ENCODE data around the gene GRPEL1. TPM values are rescaled to one million over a fixed set of nuclear protein-coding genes. Genes with fewer than 3 reads are reported as not detected.
A peak's percentile ranks its signal among the peaks of the same experiment; 100 is the strongest.

Gene GRPEL1
- total and polyA plus RNA-seq, 9 of the 15 experiments (the other 6 are each of a cell fraction or from before 2014, with no cell fraction given), result 43.4 to 192 (median 86.6) TPM

DNA sequence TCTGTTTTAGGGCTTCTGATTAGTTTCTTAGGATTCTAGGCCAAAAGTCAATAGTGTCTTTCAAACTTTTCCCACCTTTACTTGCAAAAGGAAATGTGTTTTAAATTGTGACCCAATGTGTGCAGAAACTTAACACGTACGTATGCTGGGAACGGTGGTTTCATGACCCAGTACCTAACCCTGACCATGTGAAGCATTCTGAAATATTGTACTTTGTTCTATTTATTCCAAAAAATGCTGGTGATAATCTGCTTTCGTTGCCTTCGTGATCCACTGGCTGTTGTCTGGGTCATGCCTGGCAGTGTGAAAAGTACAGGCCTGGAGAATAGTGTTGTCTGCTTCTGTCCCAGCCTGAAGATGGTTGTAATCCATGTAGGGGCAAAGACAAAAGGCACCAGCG, 51.4 kb downstream of the GRPEL1 start:
- no peak for FAIRE-seq
- no peak overlapping the region for H2AFZ ChIP-seq (ENCODE audit: low read depth, low read length)
- no peaks in the 10 kb centered on the region for H3K27me3 ChIP-seq (ENCODE audit: control insufficient read depth in 2 of 2, insufficient read depth in 2 of 2, low read length in 2 of 2)
- H3K79me2 ChIP-seq (ENCODE audit: control insufficient read depth, insufficient read depth, low read length), result 0 out of 3 replicates have a peak, but pooled peaks cover 3% of the 10 kb centered on the region
- ChIA-PET CTCF (ENCODE audit: low intra/inter-chr PET ratio) (no interaction called here), POLR2A (interaction anchor here (1.2 kb wide), 1 partner anchor 15 kb away, joined by 4 read pairs; no protein-coding TSS in a partner anchor)
- intact Hi-C loops (cut with micrococcal nuclease), result no loop called here
- peaks cover 92% of the 10 kb centered on the region for H3K36me3 ChIP-seq (ENCODE audit: control insufficient read depth, insufficient read depth, low read length)
- 78% methylated on average over 6 of the region's 6 CpGs for WGBS (ENCODE audit: insufficient coverage, low coverage, missing lambda C conversion rate)
- H3K4me1 ChIP-seq (replicated peaks in 1 of 2; ENCODE audit: control insufficient read depth in 2 of 2, insufficient read depth in 2 of 2, low read length in 2 of 2), result peaks cover 13 to 25% of the 10 kb centered on the region in 2 experiments; a peak in 4 of 5 replicates
- H3K4me2 ChIP-seq (ENCODE audit: insufficient read depth, low read length), result no peak overlapping the region
- no peak for DNase-seq (ENCODE audit: extremely low read depth in 1 of 4, low spot score in 3 of 4)
- H3K4me3 ChIP-seq, result no peak overlapping the region
- H3K9me1 ChIP-seq (ENCODE audit: control insufficient read depth, insufficient read depth, low read length), result peaks cover 11% of the 10 kb centered on the region
- 0 out of 2 replicates have a peak, but pooled peaks cover 3% of the 10 kb centered on the region for H4K20me1 ChIP-seq (replicated peaks; ENCODE audit: control insufficient read depth, insufficient read depth, low read length)
- peak overlapping the region in 1 of 2 experiments; percentile 68; a peak in 2 of 4 replicates for H3K9ac ChIP-seq (ENCODE audit: insufficient read depth in 1 of 2, low read depth in 2 of 2, low read length in 2 of 2)
- H3K9me3 ChIP-seq (replicated peaks; ENCODE audit: control insufficient read depth, insufficient read depth, low read depth, low read length), result no peaks in the 10 kb centered on the region
- H3K27ac ChIP-seq (ENCODE audit: extremely low read depth, low read depth, low read length), result no peak overlapping the region
- no TSS peak for BruUV-seq (replicated peaks)
- TF ChIP-seq, protein P1, sequence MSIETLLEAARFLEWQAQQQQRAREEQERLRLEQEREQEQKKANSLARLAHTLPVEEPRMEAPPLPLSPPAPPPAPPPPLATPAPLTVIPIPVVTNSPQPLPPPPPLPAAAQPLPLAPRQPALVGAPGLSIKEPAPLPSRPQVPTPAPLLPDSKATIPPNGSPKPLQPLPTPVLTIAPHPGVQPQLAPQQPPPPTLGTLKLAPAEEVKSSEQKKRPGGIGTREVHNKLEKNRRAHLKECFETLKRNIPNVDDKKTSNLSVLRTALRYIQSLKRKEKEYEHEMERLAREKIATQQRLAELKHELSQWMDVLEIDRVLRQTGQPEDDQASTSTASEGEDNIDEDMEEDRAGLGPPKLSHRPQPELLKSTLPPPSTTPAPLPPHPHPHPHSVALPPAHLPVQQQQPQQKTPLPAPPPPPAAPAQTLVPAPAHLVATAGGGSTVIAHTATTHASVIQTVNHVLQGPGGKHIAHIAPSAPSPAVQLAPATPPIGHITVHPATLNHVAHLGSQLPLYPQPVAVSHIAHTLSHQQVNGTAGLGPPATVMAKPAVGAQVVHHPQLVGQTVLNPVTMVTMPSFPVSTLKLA (conservative IDR thresholded peaks at IDR 0.05), result no peak
- in situ Hi-C loops (cut with MboI), result no loop called here
- no peak for ATAC-seq

- Histone ChIP-seq H3K9me1 (ENCODE audit: control insufficient read depth, insufficient read depth, low read length) (peaks cover 11% of the 10 kb centered on the region), H3K9ac (ENCODE audit: insufficient read depth in 1 of 2, low read depth in 2 of 2, low read length in 2 of 2) (peak overlapping the region in 1 of 2 experiments; percentile 68; a peak in 2 of 4 replicates), H3K79me2 (ENCODE audit: control insufficient read depth, insufficient read depth, low read length) (0 out of 3 replicates have a peak, but pooled peaks cover 3% of the 10 kb centered on the region), H3K4me3 (no peak overlapping the region), H3K4me1 (replicated peaks in 1 of 2; ENCODE audit: control insufficient read depth in 2 of 2, insufficient read depth in 2 of 2, low read length in 2 of 2) (peaks cover 13 to 25% of the 10 kb centered on the region in 2 experiments; a peak in 4 of 5 replicates), H3K27me3 (ENCODE audit: control insufficient read depth in 2 of 2, insufficient read depth in 2 of 2, low read length in 2 of 2) (no peaks in the 10 kb centered on the region), H2AFZ (ENCODE audit: low read depth, low read length) (no peak overlapping the region), H3K36me3 (ENCODE audit: control insufficient read depth, insufficient read depth, low read length) (peaks cover 93% of the 10 kb centered on the region), H3K9me3 (replicated peaks; ENCODE audit: control insufficient read depth, insufficient read depth, low read depth, low read length) (no peaks in the 10 kb centered on the region), H3K27ac (ENCODE audit: extremely low read depth, low read depth, low read length) (no peak overlapping the region), H4K20me1 (replicated peaks; ENCODE audit: control insufficient read depth, insufficient read depth, low read length) (0 out of 2 replicates have a peak, but pooled peaks cover 3% of the 10 kb centered on the region), H3K4me2 (ENCODE audit: insufficient read depth, low read length) (no peak overlapping the region)
- ChIA-PET CTCF (ENCODE audit: low intra/inter-chr PET ratio) (no interaction called here), POLR2A (interaction anchor here (0.8 to 1.2 kb wide), 2 partner anchors 10 to 15 kb away, joined by 4 read pairs; no protein-coding TSS in a partner anchor)
- FAIRE-seq (no peak), DNase-seq (ENCODE audit: extremely low read depth in 1 of 4, low spot score in 3 of 4) (no peak), ATAC-seq (no peak; the same call in 2 of the 3 replicates)
- in situ Hi-C loops (cut with MboI), result no loop called here
- WGBS (ENCODE audit: insufficient coverage, low coverage, missing lambda C conversion rate), result 86% methylated on average over 10 of the region's 11 CpGs
- TF ChIP-seq CTBP1 (IDR thresholded peaks at IDR 0.05; ENCODE audit: borderline replicate concordance) (no peak), TBL1XR1 (IDR thresholded peaks at IDR 0.05; ENCODE audit: low read length in 2 of 2) (no peak), CREB1 (IDR thresholded peaks at IDR 0.05) (no peak), CREB1 (CRISPR knock-in tag; IDR thresholded peaks at IDR 0.05) (no peak), L3MBTL2 (IDR thresholded peaks at IDR 0.05) (no peak), NR2C1 (IDR thresholded peaks at IDR 0.05) (no peak), NR2C1 (tag; IDR thresholded peaks at IDR 0.05) (no peak)
- BruUV-seq (replicated peaks), result no TSS peak
- intact Hi-C loops (cut with micrococcal nuclease), result no loop called here
These were observed 51.8 kb downstream of the GRPEL1 start for GRCh38 chr4:7016086-7016485.

Measured in K562 (cell line).